GM21576 (cell line): Measurements from ENCODE around the gene MAGEB3.

Experiments
- ATAC-seq: cut with Tn5 transposase; IDR thresholded peaks from one replicate; pipeline ENCODE4 v1.9.1; 2021; ENCODE audit warnings: mild to moderate bottlenecking, moderate library complexity; ENCODE audit not compliant: unreplicated experiment

MAGEB3 gene

GRCh38 chrX:30275498-30275897 lies 45.0 kb downstream of the MAGEB3 start:
- no peak for ATAC-seq

- ATAC-seq: no peak
These were observed 47.9 kb downstream of the MAGEB3 start for GRCh38 chrX:30278365-30278764.

- no peak for ATAC-seq
These were observed 50.0 kb downstream of the MAGEB3 start for GRCh38 chrX:30280428-30280827.

GRCh38 chrX:30282527-30282926 lies 52.1 kb downstream of the MAGEB3 start:
- ATAC-seq: no peak

GRCh38 chrX:30283456-30284200 lies 53.2 kb downstream of the MAGEB3 start:
- ATAC-seq: no peak
